Measurements from ENCODE around the gene DHRS11.
A peak's percentile ranks its signal among the peaks of the same experiment; 100 is the strongest.

The DHRS11 gene

DNA sequence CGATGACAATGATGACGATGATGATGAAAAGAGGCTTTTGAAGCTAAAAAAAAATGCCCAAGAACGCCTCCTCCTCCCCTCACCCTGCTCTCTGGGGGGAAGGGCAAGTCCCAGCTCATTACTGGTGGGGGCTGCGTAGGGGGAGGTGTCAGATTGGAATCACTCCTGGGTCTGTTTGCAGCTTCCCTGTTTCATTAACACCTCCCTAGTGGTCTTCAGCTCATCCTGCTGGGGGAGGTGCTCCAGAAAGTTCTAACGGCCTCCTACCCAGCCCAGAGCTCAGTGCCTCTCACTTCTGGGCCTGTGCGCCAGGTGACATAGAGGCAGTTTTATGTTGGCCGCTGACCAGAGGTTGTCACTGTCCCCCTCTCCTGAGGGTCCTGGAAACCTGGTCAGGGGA lies 22.4 kb downstream of the DHRS11 start:
- DNase-seq (ENCODE audit: low read depth in 3 of 3): no peak

GRCh38 chr17:36614933-36615332 lies 23.3 kb downstream of the DHRS11 start:
- DNase-seq (ENCODE audit: low read depth in 3 of 3): no peak

DNA sequence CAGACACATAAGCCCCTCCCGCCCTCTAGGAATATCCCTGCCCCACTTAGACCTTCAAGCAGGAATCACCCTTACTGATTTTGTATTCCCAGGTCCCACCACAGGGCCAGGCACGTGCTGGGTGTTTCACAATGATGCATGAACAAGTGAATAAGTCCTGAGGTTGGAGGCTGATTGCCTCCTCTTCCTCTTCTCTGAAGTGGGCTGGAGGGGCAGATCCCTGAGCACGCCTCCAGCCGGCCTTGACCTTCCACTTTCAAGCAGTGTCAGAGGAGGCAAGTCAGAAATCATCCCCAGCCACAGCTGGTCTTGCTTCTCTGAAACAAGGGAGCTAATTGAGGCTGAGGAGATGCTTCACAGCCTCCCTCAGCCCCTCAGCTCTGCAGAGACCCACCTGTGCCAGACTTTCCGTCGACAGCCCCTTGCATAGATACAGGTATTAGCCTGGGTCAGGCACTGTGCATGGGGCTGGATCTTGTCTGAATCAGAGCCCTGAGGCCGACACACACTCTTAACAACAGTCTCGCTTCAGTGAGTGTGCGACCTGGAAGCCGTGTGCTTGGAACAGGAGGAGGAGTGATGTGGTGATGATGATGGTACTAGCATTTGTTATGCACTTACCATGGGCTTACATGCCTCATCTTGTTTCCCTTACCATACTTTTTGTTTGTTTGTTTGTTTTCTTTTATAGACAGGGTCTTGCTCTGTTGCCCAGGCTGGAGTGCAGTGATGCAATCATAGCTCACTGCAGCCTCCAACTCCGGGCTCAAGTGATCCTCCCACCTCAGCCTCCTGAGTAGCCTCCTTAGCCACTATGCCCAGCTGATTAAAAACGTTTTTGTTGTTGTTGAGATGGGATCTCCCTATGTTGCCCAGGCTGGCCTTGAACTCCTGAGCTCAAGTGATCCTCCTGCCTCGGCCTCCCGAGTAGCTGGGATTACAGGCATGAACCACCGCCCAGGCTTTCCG lies 24.7 kb downstream of the DHRS11 start:
- DNase-seq (ENCODE audit: low read depth in 3 of 3): no peak

- DNase-seq (ENCODE audit: low read depth in 3 of 3): no peak
These were observed 26.1 kb downstream of the DHRS11 start for GRCh38 chr17:36617773-36618172.

DNA sequence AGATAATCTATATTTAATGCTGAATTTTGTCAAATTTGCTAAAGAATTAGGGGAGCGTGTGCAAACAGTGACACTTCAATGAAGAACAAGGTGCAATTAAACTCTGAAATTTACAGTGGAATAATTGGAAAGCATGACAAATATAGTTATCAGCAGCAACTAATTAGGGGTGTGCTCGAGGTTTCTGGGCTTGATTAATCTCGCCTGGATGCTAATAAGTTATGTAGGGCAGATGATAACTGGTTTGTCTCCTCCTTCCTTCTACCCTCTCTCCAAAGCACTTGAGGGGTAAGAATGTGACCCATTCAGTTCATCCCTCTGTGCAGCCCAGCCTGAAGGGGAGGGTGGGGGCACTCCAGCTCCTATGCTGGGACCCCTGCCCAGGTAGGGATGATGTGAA lies 31.6 kb downstream of the DHRS11 start:
- no peak for DNase-seq (ENCODE audit: low read depth in 3 of 3)

- no peak for DNase-seq (ENCODE audit: low read depth in 3 of 3)
These were observed 33.5 kb downstream of the DHRS11 start for GRCh38 chr17:36625188-36625587.

- DNase-seq (ENCODE audit: low read depth in 3 of 3): no peak
These were observed 35.4 kb downstream of the DHRS11 start for GRCh38 chr17:36627101-36627500.

- DNase-seq (ENCODE audit: low read depth in 3 of 3): no peak
These were observed 36.9 kb downstream of the DHRS11 start for GRCh38 chr17:36628576-36628975.

GRCh38 chr17:36629252-36629847 lies 37.7 kb downstream of the DHRS11 start:
- DNase-seq (ENCODE audit: low read depth in 3 of 3): peak; percentile 65 to 71 (median 67)

DNA sequence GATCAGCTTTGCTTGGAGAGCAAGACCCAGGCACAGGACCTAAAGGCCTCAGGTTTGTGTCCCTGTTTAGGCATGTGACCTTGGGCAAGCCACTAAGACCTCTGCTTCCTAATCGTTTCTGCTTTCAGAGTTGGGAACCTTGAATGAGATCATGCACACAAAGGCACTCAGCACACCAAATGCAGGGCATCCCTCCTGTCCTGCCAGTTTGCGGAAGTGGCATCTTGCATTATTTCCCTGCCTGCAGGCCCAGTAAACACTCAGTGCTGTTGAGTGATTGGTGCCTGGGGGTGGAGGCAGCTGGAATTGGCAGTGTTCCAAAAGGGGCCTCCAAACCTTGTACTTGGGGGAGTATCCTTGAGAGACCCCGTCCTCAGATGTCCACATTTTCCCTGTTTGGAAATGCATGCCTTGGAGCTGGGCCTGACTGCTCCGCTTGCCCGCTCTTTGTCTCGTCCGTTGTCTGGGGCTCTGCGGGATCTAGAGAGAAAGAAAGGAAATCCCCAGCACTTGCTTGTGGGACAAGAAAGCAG lies 38.4 kb downstream of the DHRS11 start:
- no peak for DNase-seq (ENCODE audit: low read depth in 3 of 3)

- DNase-seq (ENCODE audit: low read depth in 3 of 3): no peak
These were observed 39.3 kb downstream of the DHRS11 start for GRCh38 chr17:36631022-36631421.

DNA sequence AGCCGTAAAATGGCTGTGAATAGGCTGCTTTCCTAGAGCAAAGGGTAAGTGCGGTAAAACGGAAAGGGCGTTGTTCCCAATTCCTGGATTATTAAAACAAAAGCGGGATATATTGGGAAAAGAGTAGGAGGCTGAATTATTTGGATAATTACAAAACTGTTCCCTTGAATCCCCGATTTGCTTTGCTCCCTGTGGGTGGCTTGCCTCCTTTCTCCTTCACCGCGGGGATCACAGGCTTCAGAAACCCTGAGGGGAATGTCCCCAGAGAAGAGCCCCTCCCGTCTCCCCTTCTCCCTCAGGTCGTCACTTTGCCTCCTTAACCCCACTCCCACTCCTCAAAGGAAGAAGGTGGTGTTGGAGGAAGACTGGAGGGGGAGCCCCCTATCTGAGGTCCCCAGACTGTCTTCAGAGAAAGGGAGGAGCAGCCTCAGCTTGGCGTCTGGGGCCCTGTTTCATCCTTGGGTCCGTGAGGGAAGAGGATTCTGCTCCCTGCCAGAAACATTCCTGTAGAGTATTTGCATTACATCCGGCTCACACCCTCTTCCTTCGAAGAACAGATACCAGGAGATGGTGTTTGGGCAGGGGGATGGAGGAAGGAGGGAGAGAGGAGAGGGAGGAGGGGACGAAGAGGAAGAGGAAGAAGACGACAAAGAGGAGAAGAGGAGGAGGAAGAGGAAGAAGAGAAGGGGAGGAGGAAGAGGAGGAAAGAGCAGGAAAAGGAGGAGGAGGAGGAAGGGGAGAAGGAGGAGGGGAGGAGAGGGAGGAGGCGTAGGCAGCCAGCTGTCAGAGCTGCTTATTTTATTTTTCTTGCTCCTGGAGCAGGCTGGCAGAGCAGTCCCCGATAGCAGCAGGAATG lies 41.5 kb downstream of the DHRS11 start:
- no peak for DNase-seq (ENCODE audit: low read depth in 3 of 3)

DNA sequence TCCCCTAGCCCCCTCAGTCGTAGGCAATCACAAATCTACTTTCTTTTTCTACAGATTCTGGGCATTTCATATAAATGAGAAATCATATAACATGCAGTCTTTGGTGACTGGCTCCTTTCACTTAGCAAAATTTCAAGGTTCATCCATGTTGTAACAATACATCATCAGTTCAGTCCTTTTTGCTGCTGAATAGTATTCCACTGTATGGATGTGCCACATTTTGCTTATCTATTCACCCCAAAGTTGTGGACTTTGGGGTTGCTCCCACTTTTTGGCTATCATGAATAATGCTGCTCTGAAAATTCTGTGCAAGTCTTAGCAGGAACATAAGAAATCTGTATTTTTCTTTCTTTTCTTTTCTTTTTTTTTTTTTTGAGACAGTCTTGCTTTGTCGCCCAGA lies 48.7 kb downstream of the DHRS11 start:
- DNase-seq (ENCODE audit: low read depth in 3 of 3): no peak

DNA sequence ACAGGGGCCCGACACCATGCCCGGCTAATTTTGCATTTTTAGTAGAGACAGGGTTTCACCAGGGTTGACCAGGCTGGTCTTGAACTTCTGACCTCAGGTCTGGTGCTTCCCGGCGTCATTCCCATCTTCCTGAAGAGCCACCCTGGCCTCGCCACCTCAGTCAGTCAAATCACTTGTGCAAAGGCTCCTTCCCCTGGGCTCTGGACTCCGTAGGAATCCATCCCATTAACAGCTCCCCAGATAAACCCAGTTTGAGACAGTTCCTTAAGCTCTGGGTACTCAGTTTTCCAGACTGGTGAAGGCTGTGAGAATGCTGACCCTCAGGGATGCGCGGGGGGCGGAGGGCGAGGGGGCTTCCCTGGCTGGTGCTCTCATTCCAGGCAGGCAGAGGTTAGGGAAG lies 49.2 kb downstream of the DHRS11 start:
- DNase-seq (ENCODE audit: low read depth in 3 of 3): no peak

GRCh38 chr17:36641331-36641876 lies 49.7 kb downstream of the DHRS11 start:
- no peak for DNase-seq (ENCODE audit: low read depth in 3 of 3)

- DNase-seq (ENCODE audit: low read depth in 3 of 3): no peak
These were observed 50.5 kb downstream of the DHRS11 start for GRCh38 chr17:36641877-36642845.

GRCh38 chr17:36643086-36643685 lies 51.5 kb downstream of the DHRS11 start:
- DNase-seq (ENCODE audit: low read depth in 3 of 3): no peak

DNA sequence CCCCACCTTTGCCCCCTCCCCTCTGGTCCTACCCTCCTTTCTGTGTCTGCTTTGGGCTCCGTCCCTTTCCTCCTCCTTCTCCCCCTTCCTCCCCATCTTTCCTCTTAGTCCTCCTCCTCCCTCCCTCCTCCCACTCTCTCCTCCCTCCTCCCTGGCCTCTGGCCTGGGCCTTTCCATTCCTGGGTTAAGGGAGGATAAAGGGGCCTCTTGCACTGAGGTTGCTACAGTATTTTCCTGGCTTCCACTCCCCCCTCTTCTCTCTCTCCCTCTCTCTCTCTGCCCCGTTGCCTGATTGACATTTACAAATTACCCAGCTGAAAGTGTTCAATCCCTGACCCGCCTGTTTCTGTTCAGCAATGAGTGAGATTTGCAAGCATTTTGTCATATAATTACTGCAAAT lies 53.7 kb downstream of the DHRS11 start:
- DNase-seq (ENCODE audit: low read depth in 3 of 3): no peak

GRCh38 chr17:36647636-36648035 lies 56.0 kb downstream of the DHRS11 start:
- DNase-seq (ENCODE audit: low read depth in 3 of 3): no peak
